Measurements from ENCODE around the gene TDRD10.

GRCh38 chr1:154574716-154575115 is 72.7 kb downstream of the TDRD10 start:
- TF ChIP-seq CTCF (IDR thresholded peaks at IDR 0.05 in 8 of 11, conservative IDR thresholded peaks at IDR 0.05 in 3 of 11) (no peak), POLR2A (IDR thresholded peaks at IDR 0.05) (no peak), POLR2AphosphoS5 (IDR thresholded peaks at IDR 0.05) (no peak)

Measured in spleen (tissue), 7 donors.